NCI-H82 treated with DMSO at 0.1 percent for 48 hours (cell line): ENCODE measurements around the gene PDIA2.
"Not testable (repeated sequence)": the region's sequence is repeated elsewhere in the genome, so short reads cannot be mapped to it uniquely, and the experiment has no call there.

Experiments
- DNase-seq: peaks from one replicate; lab custom pipeline; 2025; ENCODE audit not compliant: unreplicated experiment; lab: John Stamatoyannopoulos, UW

PDIA2 gene

GRCh38 chr16:263944-264343 lies 19.0 kb upstream of the PDIA2 start:
- no peak for DNase-seq

- no peak for DNase-seq
Observed at GRCh38 chr16:264440-264951, 18.5 kb upstream of the PDIA2 start.

GRCh38 chr16:265002-265529 lies 17.9 kb upstream of the PDIA2 start:
- DNase-seq: no peak

GRCh38 chr16:265711-266110 lies 17.3 kb upstream of the PDIA2 start:
- no peak for DNase-seq

- DNase-seq: no peak
Observed at GRCh38 chr16:266258-267164, 16.5 kb upstream of the PDIA2 start.

GRCh38 chr16:267562-267961 lies 15.4 kb upstream of the PDIA2 start:
- DNase-seq: not testable (repeated sequence)

GRCh38 chr16:268141-269053 lies 14.6 kb upstream of the PDIA2 start:
- no peak for DNase-seq

GRCh38 chr16:269061-269796 lies 13.7 kb upstream of the PDIA2 start:
- DNase-seq: no peak

- no peak for DNase-seq
Observed at GRCh38 chr16:270381-271255, 12.3 kb upstream of the PDIA2 start.

- DNase-seq: no peak
Observed at GRCh38 chr16:272633-273546, 10.1 kb upstream of the PDIA2 start.

GRCh38 chr16:273547-274421 lies 9.2 kb upstream of the PDIA2 start:
- no peak for DNase-seq

- no peak for DNase-seq
Observed at GRCh38 chr16:275041-275641, 7.8 kb upstream of the PDIA2 start.

- no peak for DNase-seq
Observed at GRCh38 chr16:275786-276232, 7.2 kb upstream of the PDIA2 start, which contains the start of gene RGS11. Gene RGS11, minus strand, starts transcription at chr16:275944. Its CDS starts 33 bp downstream, at chr16:275911.

- no peak for DNase-seq
Observed at GRCh38 chr16:276426-277077, 6.4 kb upstream of the PDIA2 start.

GRCh38 chr16:278863-279366 lies 4.0 kb upstream of the PDIA2 start:
- DNase-seq: no peak

GRCh38 chr16:279531-279930 lies 3.4 kb upstream of the PDIA2 start:
- DNase-seq: no peak
